GM19351 (cell line): ENCODE measurements around the gene CTDSP2.
"Not testable (repeated sequence)": the region's sequence is repeated elsewhere in the genome, so short reads cannot be mapped to it uniquely, and the experiment has no call there.

Source experiments
- ATAC-seq: cut with Tn5 transposase; IDR thresholded peaks from one replicate; pipeline ENCODE4 v1.9.1; 2021; ENCODE audit warnings: mild to moderate bottlenecking, moderate library complexity; ENCODE audit not compliant: unreplicated experiment

Gene CTDSP2

GRCh38 chr12:57853864-57854556 lies 7.5 kb upstream of the CTDSP2 start:
- no peak for ATAC-seq

GRCh38 chr12:57852620-57853500 lies 6.3 kb upstream of the CTDSP2 start:
- no peak for ATAC-seq

GRCh38 chr12:57852200-57852599 lies 5.7 kb upstream of the CTDSP2 start:
- ATAC-seq: no peak

GRCh38 chr12:57851552-57851951 lies 5.0 kb upstream of the CTDSP2 start:
- no peak for ATAC-seq

- ATAC-seq: peak; percentile 57
These were observed 4.4 kb upstream of the CTDSP2 start for GRCh38 chr12:57850854-57851430.

GRCh38 chr12:57849447-57849846 lies 2.9 kb upstream of the CTDSP2 start:
- not testable (repeated sequence) for ATAC-seq

- ATAC-seq: no peak
These were observed 2.5 kb upstream of the CTDSP2 start for GRCh38 chr12:57849035-57849434.

GRCh38 chr12:57848208-57848607 lies 1.7 kb upstream of the CTDSP2 start:
- ATAC-seq: no peak

GRCh38 chr12:57846285-57846576 lies 298 bp downstream of the CTDSP2 start:
- ATAC-seq: peak; percentile 2

- peak; percentile 30 for ATAC-seq
These were observed 848 bp downstream of the CTDSP2 start for GRCh38 chr12:57845478-57846284.

GRCh38 chr12:57844709-57845477 lies 1.6 kb downstream of the CTDSP2 start:
- ATAC-seq: peak; percentile 24

GRCh38 chr12:57842342-57843294 lies 3.9 kb downstream of the CTDSP2 start:
- no peak for ATAC-seq

- no peak for ATAC-seq
These were observed 5.1 kb downstream of the CTDSP2 start for GRCh38 chr12:57841445-57841844.

GRCh38 chr12:57840726-57841125 lies 5.8 kb downstream of the CTDSP2 start:
- ATAC-seq: no peak

GRCh38 chr12:57839996-57840395 lies 6.5 kb downstream of the CTDSP2 start:
- no peak for ATAC-seq

- ATAC-seq: peak; percentile 34
These were observed 7.8 kb downstream of the CTDSP2 start for GRCh38 chr12:57838594-57839302.

- ATAC-seq: peak; percentile 16
These were observed 8.5 kb downstream of the CTDSP2 start for GRCh38 chr12:57837864-57838562.
